GM12875 (cell line): ENCODE measurements around the gene TMEM86A.

ENCODE experiments used
- H3K4me3 ChIP-seq: one replicate; pipeline ENCODE4 v1.5.1; 2011; ENCODE audit warnings: low read depth, low read length, control low read depth
- CTCF ChIP-seq: IDR thresholded peaks from 2 replicates; pipeline ENCODE4 v1.5.1; 2011; ENCODE audit warnings: low read depth, mild to moderate bottlenecking, control low read depth, inconsistent platforms, low read length, moderate library complexity, borderline replicate concordance; ENCODE audit not compliant: insufficient read depth

The TMEM86A gene

GRCh38 chr11:18701614-18702216 lies 3.1 kb downstream of the TMEM86A start:
- TF ChIP-seq CTCF, result no peak

GRCh38 chr11:18703001-18703763 lies 4.6 kb downstream of the TMEM86A start:
- TF ChIP-seq CTCF, result no peak

More at GRCh38 chr11:18701614-18702216, 3.1 kb downstream of the TMEM86A start:
- no peak overlapping the region for H3K4me3 ChIP-seq

GRCh38 chr11:18704045-18704645 lies 5.6 kb downstream of the TMEM86A start:
- no peak overlapping the region for H3K4me3 ChIP-seq
- no peak for TF ChIP-seq CTCF

More at GRCh38 chr11:18703001-18703763, 4.6 kb downstream of the TMEM86A start:
- H3K4me3 ChIP-seq, result no peak overlapping the region

GRCh38 chr11:18704698-18705097 lies 6.1 kb downstream of the TMEM86A start:
- H3K4me3 ChIP-seq, result no peak overlapping the region
- no peak for TF ChIP-seq CTCF

GRCh38 chr11:18705651-18706281 lies 7.2 kb downstream of the TMEM86A start:
- no peak for TF ChIP-seq CTCF
- peak overlapping the region; percentile 15 for H3K4me3 ChIP-seq

GRCh38 chr11:18706330-18707243 lies 8.0 kb downstream of the TMEM86A start:
- TF ChIP-seq CTCF, result no peak
- H3K4me3 ChIP-seq, result no peak overlapping the region
